GM23248 (cell line): ENCODE data around the gene AP1B1.

ENCODE experiments used
- EZH2 ChIP-seq: fragments of 200-600 bp; sonication (generic); IDR thresholded peaks from 2 replicates; pipeline ENCODE4 v1.6.1; 2018; ENCODE audit warnings: antibody characterized with exemption, mild to moderate bottlenecking; ENCODE audit not compliant: insufficient read depth, poor library complexity, severe bottlenecking
- EZH2phosphoT487 ChIP-seq: fragments of 200-600 bp; sonication (generic); IDR thresholded peaks from 2 replicates; pipeline ENCODE4 v1.6.1; 2018; ENCODE audit warnings: antibody characterized with exemption, moderate library complexity, mild to moderate bottlenecking, low read depth; ENCODE audit not compliant: insufficient read depth

GRCh38 chr22:29305836-29306174, 82.6 kb downstream of the AP1B1 start:
- TF ChIP-seq EZH2: no peak
- TF ChIP-seq EZH2phosphoT487: no peak
